HPDE6-E6E7 (cell line): ENCODE measurements around the gene MBD5.

ENCODE experiments used
- DNase-seq: peaks from one replicate; pipeline ENCODE4 v3.0.0; 2011; ENCODE audit warnings: missing footprints; ENCODE audit errors: extremely low spot score

Gene MBD5

DNA sequence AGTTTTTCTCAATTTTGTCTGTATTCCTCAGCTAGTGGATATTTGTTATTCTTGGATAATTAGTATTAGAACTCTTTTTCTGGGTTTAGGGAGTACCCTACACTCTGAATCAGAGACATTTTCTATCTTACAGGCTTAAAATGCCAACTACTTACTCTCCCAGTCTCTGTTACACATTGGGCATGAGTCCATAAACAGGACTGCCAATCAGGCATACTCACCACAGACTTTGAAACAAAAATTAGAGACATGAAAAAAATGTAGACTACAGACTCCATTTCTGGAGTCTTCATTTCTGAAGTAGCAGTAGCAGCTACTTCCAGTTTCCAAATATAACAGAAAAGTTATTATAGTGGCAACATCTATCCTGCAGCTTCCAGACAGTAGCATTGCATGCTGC lies 279.7 kb downstream of the MBD5 start:
- DNase-seq: no peak

DNA sequence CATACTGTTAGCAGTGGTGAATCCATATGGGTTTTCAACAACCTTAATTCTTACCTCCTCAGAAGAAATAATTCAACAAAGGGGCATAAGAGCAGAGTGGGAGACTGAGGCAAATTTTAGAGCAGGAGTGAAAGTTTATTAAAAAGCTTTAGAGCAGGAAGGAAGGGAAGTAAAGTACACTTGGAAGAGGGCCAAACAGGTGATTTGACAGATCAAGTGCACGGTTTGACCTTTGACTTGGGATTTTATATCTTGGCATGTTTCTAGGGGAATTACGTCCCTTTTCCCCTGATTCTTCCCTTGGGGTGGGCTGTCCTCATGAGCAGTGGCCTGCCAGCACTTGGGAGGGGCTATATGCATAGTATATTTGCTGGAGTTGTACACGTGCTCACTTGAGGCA lies 280.5 kb downstream of the MBD5 start:
- DNase-seq: no peak

DNA sequence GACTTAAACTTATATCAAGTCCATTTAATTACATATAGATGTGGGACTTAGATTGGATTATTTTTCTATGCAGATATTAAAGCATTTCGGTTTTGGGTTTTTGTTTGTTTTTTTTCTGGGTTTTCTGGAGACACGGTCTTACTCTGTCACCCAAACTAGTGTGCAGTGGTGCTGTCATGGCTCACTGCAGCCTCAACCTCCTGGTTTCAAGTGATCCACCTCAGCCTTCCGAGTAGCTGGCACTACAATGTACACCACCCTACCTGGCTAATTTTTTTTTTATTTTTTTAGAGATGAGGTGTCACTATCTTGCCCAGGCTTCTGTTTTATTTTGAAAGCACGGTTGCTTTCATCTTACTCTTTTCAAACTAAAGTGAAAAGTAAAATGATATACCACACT lies 281.6 kb downstream of the MBD5 start:
- no peak for DNase-seq

DNA sequence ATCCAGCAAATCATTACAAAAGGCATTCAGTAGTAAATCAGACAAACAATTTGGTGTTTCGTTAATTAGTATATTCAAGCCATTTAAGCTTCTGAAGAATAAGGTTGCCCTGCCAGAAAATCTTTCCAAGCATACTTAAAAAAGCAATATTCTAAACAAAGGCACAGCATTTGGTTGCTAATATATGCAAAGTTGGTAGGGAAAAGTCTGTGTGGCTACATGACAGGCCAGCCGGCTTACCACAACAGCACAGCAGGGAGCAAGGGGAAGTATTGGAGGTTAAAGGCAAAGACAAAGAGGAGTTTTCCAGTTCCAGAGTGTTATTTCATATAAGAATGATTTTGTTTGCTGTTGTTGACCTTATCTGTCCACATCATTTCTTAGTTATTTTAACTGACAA lies 282.3 kb downstream of the MBD5 start:
- no peak for DNase-seq

DNA sequence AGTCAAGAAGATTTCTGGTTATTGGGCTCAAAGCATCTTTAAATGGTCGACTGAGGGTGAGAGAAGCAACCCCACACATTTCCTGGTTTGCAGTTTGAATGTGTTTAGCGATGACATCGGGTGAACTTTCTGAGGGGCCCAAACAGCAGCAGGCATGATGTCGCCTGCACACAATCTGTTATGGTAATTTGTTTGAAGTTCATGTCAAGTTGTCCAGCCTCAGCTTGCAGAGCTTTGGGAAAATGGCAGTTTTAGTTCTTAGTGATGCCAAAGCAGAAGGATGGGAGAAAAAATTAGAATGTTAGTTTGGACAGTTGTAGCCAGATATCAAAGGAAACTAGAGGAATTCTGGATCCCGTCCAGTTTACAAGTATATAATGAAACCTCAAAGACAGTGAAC lies 284.6 kb downstream of the MBD5 start:
- DNase-seq: no peak

DNA sequence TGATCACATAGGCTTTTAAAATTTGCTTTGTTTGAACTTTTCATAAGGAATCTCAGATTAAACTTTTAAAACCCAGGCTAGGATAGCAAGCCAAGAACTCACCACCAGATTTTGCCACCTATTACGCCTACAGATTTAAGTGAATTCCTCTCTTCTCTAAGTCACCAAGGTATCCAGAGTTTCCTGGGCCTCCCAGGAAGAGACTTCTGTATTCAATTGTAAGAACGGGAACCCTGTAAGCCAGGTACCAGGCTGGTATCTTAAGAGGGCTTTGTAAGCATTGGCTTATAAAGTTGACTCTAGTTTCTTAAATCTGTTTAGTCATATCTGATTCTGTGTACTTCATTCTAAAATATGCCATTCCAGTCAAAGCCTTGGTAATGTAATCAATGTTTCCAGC lies 285.1 kb downstream of the MBD5 start:
- DNase-seq: no peak

DNA sequence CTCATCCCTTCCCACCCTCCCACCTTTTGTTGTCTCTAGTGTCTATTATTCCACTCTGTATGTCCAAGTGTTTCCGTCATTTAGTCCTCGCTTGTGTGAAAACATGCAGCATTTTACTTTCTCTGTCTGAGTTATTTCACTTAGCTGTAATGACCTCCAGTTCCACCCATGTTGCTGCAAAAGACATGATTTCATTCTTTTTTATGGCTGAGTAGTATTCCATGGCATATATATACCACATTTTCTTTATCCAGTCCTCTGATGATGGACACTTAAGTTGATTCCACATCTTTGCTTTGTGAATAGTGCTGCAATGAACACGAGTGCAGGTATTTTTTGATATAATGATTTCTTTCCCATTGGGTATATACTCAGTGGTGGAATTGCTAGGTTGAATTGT lies 296.7 kb downstream of the MBD5 start:
- no peak for DNase-seq

DNA sequence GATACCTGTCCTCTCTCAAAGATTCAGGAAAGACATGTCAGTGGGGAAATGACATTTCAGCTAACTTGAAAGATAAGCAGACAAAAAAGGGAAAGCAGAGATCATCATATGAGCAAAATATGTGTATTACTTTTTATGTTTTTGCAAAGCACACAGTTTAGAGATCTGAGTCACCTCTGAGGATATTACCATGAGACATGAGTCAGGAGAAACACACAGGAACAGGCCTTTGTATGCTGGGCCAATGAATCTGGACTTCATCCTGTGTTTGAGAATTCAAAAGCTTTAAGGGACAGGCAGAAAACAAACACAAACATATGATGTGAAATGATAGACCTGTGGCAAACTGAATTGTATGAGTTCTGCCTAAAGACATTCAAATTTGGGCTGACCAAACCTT lies 317.6 kb downstream of the MBD5 start:
- peak; percentile 35 for DNase-seq

DNA sequence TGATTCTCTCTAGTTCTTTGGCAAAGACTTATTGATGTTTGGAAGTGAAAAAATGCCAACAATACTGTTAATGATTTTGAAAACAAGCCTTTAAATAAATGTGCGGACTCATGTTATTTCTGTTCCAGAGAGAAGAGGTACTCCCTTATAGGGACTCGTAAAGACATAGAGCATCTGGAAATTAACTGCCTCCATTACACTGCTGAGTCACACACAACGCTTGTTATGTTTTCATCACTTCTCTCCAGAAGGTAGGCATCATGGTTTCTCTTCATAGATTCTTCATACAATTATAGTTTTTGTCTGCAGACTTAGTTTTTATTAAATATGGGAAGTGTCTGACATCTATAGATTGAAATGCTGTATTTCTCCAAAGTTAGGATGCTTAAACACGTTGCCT lies 321.2 kb downstream of the MBD5 start:
- no peak for DNase-seq

DNA sequence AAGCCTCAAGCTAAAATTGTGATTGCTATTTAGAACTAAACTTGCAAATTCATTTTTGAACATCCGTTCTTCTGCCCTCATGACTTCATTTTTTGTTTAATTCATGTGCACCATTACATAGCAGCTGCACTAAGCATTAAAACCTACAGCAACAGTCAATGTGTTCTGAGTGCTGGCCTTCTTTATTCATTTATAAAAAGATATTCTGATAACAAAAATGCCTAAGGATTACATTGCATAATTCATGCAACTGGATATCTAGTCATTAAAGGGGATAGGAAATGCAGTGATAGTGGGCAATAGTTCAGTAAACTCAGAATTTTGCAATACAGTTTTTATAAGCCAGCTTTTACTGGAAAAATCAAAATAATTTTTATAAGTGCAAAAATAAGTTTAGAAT lies 329.3 kb downstream of the MBD5 start:
- DNase-seq: no peak

DNA sequence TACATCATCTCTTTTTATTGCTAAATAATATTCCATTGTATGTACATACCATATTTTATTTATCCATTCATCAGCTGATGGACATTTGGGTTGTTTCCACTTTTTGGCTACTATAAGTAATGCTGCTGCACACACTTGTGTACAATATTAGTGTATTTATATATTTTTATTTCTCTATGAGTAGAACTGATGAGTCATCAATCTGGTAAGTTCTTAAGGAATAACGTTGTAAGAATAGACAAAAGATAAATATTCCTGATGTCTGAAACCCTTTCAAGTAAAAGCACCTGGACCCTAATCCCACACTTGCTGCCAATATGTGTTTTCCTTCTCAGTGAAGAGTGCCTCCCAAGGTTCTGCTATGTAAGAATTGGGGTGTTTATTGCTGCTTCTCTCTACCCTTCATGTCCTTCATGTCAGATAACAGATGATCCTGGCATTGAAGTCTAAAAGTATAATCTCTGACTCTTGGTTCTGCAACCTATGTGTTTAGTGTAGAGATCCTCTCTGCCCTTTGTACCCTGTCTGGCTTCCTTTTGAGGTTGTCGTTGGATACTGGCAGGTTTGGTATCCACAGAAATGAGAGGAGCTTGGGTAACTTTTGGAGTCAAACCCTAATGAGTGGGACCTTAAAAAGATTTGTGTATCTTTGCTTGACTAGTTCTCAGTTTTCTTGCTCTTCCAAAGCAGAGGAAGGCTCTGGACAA lies 330.7 kb downstream of the MBD5 start:
- no peak for DNase-seq

DNA sequence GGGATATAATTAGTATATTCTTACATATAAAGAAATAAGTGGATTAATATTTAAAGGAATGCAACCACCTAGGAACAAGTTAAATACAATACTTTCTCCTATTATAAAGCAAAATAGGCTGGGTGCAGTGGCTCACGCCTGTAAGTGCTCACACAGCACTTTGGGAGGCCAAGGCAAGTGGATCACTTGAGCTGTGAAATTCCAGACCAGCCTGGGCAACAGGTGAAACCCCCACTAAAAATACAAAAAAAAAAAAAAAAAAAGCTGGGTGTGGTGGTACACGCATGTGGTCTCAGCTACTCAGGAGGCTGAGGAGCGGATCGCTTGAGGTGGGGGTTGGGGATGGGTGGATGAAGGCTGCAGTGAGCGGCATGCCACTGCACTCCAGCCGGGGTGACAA lies 337.5 kb downstream of the MBD5 start:
- no peak for DNase-seq

DNA sequence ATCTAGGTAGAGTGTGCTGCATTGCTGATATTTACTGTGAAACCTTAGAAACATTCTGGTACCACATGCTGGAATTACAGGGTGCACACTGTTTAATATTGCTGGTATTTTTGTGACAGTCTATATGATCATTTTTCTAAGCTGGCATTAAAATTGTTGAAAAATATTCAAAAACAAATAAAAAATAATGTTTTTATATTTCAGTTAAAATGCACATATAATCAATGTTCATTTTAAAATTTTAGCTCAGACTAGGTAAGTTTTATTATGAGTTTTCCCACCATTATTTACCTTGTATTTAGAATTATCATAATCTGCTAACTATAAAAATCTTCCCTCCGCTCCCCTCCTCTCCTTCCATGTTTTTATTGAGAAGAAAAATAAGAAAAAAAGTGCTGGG lies 339.8 kb downstream of the MBD5 start:
- no peak for DNase-seq

DNA sequence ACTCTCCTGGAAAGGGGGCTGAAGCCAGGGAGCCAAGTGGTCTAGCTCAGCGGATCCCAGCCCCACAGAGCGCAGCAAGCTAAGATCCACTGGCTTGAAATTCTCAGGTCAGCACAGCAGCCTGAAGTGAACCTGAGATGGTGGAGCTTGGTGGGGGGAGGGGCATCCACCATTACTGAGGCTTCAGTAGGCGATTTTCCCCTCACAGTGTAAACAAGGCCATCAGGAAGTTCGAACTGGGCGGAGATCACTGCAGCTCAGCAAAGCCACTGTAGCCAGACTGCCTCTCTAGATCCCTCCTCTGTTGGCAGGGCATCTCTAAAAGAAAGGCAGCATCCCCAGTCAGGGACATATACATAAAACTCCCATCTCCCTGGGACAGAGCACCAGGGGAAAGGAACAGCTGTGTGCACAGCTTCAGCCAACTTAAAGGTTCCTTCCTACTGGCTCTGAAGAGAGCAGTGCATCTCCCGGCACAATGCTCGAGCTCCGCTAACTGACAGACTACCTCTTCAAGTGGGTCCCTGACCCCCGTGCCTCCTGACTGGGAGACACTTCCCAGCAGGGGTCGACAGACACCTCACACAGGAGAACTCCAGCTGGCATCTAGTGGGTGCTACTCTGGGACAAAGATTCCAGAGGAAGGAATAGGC lies 341.4 kb downstream of the MBD5 start:
- DNase-seq: no peak

DNA sequence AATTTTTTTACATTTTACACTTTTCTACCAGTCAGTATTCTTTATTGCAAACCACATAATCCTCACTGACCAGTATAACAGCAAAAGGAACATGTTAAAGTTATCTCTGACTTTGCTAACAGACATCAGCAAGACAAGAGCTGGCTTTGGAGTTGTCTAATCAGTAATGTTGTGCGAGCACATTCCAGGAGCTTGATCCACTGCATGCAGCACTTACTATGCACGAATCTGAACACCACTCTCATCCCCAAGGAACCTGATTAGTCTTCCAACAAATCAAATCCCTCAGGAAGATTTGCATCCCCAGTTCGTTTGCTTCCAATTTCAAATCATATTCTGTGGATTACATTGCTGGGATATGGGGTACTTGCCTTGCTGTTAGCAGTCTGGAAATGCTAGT lies 354.3 kb downstream of the MBD5 start:
- DNase-seq: no peak

DNA sequence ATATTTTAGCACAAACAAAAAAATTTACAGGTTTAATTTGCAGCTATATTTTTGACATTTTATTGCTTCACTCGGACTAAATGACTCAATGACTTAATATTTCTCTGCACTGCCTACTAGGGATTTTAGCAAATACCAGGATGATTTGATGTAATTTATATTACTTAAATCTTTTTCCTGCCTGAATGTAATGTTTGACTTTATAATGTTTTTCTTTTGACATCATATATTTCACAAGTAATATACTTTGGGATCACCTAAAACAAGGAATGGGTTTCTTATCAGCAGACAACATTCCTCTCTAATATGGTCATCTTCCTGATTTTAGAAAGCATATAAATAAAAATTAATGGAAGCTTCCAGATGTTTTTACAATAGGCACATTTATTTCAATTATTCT lies 370.4 kb downstream of the MBD5 start:
- DNase-seq: no peak

DNA sequence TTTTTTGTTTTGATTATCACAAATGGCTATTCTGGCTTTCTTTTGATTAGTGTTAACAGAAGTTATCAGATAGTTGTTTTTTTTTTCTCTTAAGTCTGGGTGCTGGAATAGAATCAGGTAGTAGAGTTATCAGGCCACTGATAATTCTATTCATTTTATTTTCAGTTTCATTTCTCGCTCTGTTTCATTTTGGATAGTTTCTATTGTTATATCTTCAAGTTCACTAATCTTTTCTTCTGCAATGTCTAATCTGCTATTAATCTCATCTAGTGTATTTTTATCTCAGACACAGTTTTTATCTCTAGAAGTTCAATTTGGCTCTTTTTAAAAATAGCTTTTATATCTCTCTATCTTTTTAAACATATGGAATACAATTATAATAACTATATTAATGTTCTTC lies 381.9 kb downstream of the MBD5 start:
- no peak for DNase-seq

DNA sequence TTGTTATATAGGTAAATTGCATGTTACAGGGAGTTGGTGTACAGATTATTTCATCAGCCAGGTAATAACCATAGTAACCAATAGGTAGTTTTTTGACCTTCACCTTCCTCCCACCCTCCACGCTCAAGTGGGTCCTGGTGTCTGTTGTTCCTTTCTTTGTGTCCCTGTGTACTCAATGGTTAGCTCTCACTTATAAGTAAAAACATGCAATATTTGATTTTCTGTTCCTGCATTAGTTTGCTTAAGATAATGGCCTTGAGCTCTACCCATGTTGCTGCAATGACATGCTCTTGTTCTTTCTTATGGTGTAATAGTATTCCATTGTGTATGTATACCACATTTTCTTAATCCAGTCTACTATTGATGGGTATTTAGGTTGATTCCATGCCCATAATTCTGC lies 390.0 kb downstream of the MBD5 start:
- no peak for DNase-seq

DNA sequence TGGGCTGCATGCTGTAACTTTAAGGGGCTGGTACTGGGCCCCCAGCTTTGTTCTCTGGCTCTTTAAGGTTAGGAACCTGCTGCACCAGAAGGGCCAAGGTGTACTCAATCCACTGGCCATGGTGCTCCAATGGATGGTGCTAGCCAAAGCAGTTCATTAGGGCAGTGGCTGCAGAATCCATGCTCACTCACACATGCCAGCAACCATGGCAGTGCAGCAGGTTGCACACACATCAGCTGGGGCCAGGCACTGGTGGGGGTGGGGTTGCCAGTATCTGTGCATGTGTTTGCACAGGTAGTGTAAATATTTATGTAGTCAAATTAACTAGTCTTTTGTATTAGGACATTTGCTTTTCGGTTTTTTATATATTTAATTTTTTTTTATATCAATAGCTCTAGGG lies 395.4 kb downstream of the MBD5 start:
- no peak for DNase-seq

DNA sequence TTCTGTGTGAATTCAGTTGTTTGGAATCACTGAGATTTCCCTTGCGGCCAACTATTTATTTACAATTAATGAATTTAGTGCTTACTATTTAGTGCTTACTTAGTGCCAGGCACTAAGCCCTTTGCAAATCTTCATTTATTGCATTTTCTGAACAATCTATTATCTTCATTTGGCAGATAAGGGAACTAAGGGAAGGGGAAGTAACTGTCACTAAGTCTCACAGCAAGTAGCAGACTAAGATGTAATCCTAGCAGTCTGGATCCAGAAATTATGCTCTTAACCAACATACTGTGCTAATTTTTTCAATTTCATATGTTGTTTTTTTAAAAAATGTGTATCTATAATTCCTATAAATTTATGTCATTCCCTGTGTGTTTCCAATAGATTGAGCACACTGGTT lies 409.2 kb downstream of the MBD5 start:
- no peak for DNase-seq

DNA sequence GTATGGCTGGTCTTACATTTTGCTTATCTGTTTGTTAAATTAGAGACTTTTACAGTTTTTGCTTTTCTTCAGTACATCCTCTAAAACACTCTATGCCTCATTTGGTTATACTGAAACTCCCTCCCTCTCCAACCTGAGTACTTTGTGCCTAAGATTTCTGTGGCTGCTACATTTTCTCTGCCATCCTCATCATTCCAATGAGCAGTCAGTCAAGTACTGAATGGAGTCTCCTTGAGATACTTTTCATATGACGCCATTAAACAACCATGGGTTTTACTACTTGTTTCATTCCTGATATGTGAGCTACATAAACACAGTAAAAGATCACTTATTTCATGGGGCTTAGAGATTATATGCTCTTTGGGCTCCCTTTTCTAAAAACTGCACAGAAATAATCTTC lies 427.0 kb downstream of the MBD5 start:
- DNase-seq: no peak

DNA sequence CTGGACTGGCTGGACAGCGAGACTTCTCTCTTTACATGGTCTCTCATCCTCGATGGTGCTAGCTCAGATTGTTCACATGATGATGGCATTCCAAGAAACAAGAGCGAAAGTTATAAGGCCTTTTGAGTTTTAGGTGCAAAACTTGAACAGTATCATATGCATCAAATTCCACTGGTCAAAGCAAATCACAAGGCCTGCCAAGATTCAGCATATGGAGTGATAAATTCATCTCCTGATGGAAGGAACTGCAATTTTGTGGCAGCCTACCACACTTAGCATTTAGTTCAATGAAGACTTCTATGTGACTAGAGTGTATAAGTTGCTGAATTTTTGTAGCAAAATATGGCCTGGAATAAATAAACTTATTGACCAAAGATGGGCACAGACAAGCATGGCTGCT lies 429.6 kb downstream of the MBD5 start:
- no peak for DNase-seq

DNA sequence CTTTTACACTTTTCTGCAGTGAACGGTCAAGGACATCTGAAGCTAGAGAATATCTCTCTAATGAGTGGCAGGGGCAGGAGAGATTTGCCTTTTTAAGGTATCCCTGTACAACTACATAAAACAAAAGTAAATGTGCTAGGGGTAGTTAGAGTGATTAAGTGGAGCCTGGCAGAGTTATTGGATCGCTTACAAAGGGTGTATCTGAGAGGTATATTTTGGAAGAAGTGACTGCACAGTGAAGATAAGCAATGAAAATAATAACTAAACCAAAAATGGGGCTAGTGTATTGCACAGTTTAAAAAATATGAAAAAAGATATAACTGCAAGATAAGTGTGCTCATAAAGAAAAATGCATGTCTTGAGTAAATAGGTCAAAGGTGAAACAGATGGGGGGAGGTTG lies 430.2 kb downstream of the MBD5 start:
- DNase-seq: no peak

DNA sequence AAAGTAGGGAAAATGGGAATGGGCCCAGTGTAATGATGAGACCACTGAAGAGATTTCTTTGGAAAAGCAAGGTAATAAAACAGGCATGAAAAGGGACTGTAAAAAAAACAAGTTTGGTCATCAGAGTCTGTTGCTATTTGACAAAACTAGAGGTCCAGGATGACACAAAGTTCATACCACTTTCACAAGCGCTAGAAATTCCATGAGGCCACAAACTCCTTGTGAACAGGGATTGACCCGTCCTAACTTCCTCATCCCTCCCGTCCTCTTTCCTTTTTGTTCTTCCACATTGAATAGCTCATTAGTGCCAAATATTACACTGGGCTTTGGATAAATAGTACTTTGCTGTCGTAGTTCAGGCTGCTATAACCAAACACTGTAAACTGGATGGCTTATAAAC lies 434.9 kb downstream of the MBD5 start:
- DNase-seq: no peak
